H1 (cell line): Measurements from ENCODE around the gene USP49. TPM values are rescaled to one million over a fixed set of nuclear protein-coding genes. Genes with fewer than 3 reads are reported as not detected.

Experiments used
- HDAC6 ChIP-seq: IDR thresholded peaks from one replicate; pipeline ENCODE4 v1.7.1; 2012; ENCODE audit warnings: low read depth, mild to moderate bottlenecking, inconsistent platforms, low read length, moderate library complexity
- RFX5 ChIP-seq: IDR thresholded peaks from 2 replicates; pipeline ENCODE4 v1.6.1; 2011; ENCODE audit warnings: low read depth, low read length, improper control_type of control experiment, borderline replicate concordance
- SUZ12 ChIP-seq: fragments of 200-600 bp; sonication (generic); IDR thresholded peaks from 2 replicates; pipeline ENCODE4 v1.6.1; 2012; ENCODE audit warnings: mild to moderate bottlenecking, inconsistent platforms, low read length, moderate library complexity, mixed read lengths
- USF2 ChIP-seq: IDR thresholded peaks from 2 replicates; pipeline ENCODE4 v1.6.1; 2011; ENCODE audit warnings: low read length, improper control_type of control experiment
- polyA plus RNA-seq, 7 experiments: library from polyadenylated mRNA; depleted of rRNA in 3 of 7; stranded (reverse) in 5 of 7; unstranded in 2 of 7; fragments of >200 nt in 5 of 7; fragments of 200-250 nt in 2 of 7; gene quantifications; 1 replicate in 5 of 7; 2 replicates in 1 of 7; 4 replicates in 1 of 7; pipeline versions ENCODE4 v1.2.1 to v1.2.3, GENCODE V29; 2011 to 2013; ENCODE audit warnings: missing spikeins in 2 of 7, mixed read lengths in 2 of 7
- total RNA-seq: library from RNA; stranded (reverse); fragmentation: NEBNext Ultra II Directional; extraction: Animal tissue kit (Norgen Biotek cat#: 25700); gene quantifications from 2 replicates; pipeline ENCODE4 v1.2.1, GENCODE V29; 2021

Gene USP49
- total and polyA plus RNA-seq, 2 of the 8 experiments (the other 6 are each of a cell fraction or from before 2014, with no cell fraction given): 6.9 to 24.4 TPM

GRCh38 chr6:41799559-41799911 is 95.6 kb downstream of the USP49 start (continued):
- TF ChIP-seq RFX5 (no peak), USF2 (no peak), HDAC6 (no peak), SUZ12 (no peak)
